Gastrocnemius medialis (tissue), 4 donors: ENCODE measurements around the gene MGAT5B.

Source experiments
- CTCF ChIP-seq, 5 experiments: fragments of 450-650 bp in 3 of 5; fragments of 200-600 bp in 2 of 5; sonication (generic) in 2 of 5; IDR thresholded peaks in 4 of 5; conservative IDR thresholded peaks in 1 of 5; 1 replicate in 4 of 5; 2 replicates in 1 of 5; pipeline ENCODE4 v1.5.1; 2016 to 2019; ENCODE audit warnings: antibody characterized with exemption in 5 of 5, mild to moderate bottlenecking in 3 of 5, moderate library complexity in 3 of 5
- POLR2A ChIP-seq, 2 donors: fragments of 450-650 bp; IDR thresholded peaks; one replicate each; pipeline ENCODE4 v1.6.1; 2017; ENCODE audit warnings: antibody characterized with exemption in 2 of 2, mild to moderate bottlenecking in 2 of 2, moderate library complexity in 2 of 2

GRCh38 chr17:76937238-76937637 is 69.0 kb downstream of the MGAT5B start:
- TF ChIP-seq CTCF (IDR thresholded peaks at IDR 0.05 in 4 of 5, conservative IDR thresholded peaks at IDR 0.05 in 1 of 5) (no peak), POLR2A (IDR thresholded peaks at IDR 0.05) (no peak)
